LNCaP clone FGC (cell line): ENCODE measurements around the gene USP34.
"Not testable (repeated sequence)": the region's sequence is repeated elsewhere in the genome, so short reads cannot be mapped to it uniquely, and the experiment has no call there.

Source experiments
- DNase-seq: peaks from one replicate; pipeline ENCODE4 v3.0.0-alpha.2; 2011; ENCODE audit warnings: low read depth
- H3K4me3 ChIP-seq: 2 replicates; pipeline ENCODE4 v1.5.1; 2011; ENCODE audit warnings: mild to moderate bottlenecking, low read depth, low read length, control low read depth
- TF ChIP-seq, protein P1 (sequence below): IDR thresholded peaks from 2 replicates; pipeline ENCODE4 v1.5.1; 2012; ENCODE audit warnings: mild to moderate bottlenecking; ENCODE audit not compliant: control insufficient read depth, insufficient read depth; ENCODE audit errors: extremely low read depth

Gene USP34

DNA sequence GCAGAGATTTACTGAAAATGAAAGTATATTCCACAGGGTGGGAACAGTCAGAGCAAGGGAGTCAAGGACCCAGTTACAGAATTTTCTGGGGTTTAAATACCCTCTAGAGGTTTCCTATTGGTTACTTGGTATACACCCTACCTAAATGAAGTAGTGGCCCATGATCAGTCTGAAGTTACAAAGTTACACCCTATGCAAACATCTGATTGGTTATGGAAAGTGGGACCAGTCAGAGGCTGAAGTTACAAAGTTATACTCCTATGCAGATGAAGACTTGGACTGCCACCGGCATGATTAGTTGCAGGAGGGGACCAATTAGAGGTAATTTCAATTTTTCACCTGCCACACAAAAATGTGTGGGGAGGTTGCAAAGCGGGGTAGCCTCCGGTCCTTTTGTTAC lies 56.2 kb downstream of the USP34 start:
- no peak for DNase-seq
- no peak overlapping the region for H3K4me3 ChIP-seq

DNA sequence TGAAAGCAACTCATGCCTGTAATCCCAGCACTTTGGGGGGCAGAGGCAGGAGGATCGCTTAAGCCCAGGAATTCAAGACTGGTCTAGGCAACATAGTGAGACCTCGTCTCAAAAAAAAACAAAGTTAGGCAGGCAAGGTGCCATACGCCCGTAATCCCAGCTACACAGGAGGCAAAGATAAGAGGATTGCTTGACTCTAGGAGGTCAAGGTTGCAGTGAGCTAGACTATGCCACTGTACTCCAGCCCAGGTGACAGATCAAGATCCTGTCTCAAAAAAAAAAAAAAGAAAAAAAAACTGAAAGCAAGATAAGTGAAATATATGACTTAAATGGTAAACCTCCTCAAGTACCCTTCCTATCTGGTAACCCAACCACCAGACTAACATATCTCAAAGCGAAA lies 59.8 kb downstream of the USP34 start:
- TF ChIP-seq, protein P1, sequence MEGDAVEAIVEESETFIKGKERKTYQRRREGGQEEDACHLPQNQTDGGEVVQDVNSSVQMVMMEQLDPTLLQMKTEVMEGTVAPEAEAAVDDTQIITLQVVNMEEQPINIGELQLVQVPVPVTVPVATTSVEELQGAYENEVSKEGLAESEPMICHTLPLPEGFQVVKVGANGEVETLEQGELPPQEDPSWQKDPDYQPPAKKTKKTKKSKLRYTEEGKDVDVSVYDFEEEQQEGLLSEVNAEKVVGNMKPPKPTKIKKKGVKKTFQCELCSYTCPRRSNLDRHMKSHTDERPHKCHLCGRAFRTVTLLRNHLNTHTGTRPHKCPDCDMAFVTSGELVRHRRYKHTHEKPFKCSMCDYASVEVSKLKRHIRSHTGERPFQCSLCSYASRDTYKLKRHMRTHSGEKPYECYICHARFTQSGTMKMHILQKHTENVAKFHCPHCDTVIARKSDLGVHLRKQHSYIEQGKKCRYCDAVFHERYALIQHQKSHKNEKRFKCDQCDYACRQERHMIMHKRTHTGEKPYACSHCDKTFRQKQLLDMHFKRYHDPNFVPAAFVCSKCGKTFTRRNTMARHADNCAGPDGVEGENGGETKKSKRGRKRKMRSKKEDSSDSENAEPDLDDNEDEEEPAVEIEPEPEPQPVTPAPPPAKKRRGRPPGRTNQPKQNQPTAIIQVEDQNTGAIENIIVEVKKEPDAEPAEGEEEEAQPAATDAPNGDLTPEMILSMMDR = no peak
- H3K4me3 ChIP-seq = no peak overlapping the region
- DNase-seq = no peak

More for the DNA sequence above, 56.2 kb downstream of the USP34 start:
- TF ChIP-seq, protein P1 = no peak

DNA sequence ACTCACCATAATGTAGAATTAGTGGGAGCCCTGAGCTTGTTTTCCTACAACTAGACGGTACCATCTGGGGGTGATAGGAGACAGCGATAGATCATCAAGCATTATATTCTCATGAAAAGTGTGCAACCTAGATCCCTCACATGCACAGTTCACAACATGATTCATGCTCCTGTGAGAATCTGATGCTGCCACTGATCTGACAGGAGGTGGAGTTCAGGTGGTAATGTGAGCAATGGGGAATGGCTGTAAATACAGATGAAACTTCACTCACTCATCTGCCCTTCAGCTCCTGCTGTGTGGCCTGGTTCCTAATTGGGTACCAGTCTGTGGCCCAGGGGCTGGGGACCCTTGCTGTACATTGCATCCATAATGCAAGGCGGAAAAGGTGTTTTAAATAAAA lies 60.7 kb downstream of the USP34 start:
- TF ChIP-seq, protein P1 = no peak
- no peak for DNase-seq
- no peak overlapping the region for H3K4me3 ChIP-seq

DNA sequence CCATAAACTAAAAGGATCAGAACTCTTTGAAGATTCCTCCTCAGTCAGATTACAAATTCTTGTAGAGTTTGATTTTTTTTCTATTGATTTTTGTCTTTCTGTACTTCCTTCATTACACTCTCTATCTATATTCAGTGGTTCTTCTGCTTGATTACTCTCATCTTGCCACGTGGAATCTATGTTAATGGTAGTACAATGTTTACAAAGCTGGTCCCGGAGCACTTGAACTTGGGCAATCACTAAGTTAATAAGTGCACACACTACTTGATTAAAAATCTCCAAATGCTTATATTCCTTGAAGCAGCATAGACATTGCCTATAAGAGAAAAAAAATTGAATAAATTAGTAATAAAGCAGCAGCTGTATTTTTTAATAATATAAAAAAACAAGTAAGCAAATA lies 65.1 kb downstream of the USP34 start:
- TF ChIP-seq, protein P1 = no peak
- DNase-seq = no peak
- no peak overlapping the region for H3K4me3 ChIP-seq

DNA sequence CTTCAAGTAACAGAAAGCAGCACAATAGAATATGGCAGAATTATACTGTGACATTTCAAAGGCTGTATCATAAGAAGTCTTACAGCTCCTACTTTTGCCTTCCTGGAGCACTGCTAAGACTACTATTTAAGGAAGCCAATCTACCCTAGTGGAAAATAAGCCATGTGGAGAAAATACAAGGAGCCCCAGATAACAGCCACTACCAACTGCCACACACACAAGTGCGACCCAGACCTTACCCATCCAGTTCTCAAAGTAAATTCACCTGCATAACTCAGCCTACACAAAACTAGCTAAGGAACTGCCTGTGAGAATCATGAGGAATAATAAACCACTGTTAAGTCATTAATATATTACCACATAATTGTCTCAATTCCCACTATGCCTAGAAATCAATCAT lies 66.4 kb downstream of the USP34 start:
- no peak for DNase-seq
- H3K4me3 ChIP-seq = no peak overlapping the region
- TF ChIP-seq, protein P1 = no peak

DNA sequence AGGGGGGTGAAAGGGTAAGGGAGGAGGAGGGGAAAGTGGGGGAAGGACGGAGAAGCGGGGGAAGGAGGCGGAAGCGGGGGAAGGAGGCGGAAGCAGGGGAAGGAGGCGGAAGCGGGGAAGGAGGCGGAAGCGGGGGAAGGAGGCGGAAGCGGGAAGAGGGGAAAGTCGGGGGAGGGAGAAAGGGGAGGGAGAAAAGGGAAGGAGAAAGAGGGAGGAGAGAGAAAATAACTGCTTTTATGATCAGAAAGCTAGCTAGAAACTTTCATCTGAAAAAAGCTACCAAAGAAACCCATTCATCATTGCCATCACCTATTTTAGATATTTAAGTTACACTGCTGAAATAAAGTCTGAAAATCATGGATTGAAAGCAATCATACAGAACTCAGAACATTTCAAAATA lies 72.5 kb downstream of the USP34 start:
- DNase-seq = no peak
- TF ChIP-seq, protein P1 = no peak
- no peak overlapping the region for H3K4me3 ChIP-seq

DNA sequence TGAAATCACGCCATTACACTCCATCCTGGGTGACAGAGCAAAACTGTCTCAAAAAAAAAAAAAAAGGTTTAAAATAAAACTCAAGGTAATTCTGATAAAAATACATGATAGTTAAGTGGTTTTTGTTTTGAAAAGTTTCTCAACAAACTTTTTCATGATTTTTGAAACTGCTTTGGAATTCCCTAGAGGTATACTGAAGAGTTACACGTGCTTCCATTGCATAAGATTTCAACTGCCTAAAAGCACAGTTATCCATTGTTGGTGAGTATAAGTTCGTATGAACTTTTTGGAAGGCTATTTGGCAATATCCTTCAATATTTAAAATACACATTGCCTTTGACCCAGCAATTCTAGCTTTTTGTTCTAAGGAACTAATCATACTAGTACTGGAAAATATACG lies 74.9 kb downstream of the USP34 start:
- TF ChIP-seq, protein P1 = no peak
- DNase-seq = no peak
- H3K4me3 ChIP-seq = no peak overlapping the region

DNA sequence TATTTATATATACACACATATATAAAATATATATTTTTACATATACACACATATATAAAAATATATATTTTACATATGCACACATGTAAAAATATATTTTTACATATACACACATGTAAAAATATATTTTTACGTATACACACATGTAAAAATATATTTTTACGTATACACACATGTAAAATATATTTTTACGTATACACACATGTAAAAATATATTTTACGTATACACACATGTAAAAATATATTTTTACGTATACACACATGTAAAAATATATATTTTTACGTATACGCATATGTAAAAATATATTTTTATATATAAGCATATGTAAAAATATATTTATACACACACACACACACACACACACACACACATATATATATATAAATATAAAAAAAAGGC lies 83.3 kb downstream of the USP34 start:
- not testable (repeated sequence) for DNase-seq, H3K4me3 ChIP-seq

DNA sequence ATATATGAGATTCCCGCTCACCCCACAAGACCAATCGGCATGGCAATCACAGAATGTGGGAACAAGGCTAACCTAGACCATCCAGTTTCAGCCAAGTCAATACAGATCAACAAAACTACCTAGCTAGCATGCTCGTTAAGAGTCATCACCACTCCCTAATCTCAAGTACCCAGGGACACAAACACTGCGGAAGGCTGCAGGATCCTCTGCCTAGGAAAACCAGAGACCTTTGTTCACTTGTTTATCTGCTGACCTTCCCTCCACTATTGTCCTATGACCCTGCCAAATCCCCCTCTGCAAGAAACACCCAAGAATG lies 90.0 kb downstream of the USP34 start:
- H3K4me3 ChIP-seq, DNase-seq: not testable (repeated sequence)
